GM19193 (cell line): ENCODE results near the gene WDCP.

Experiments
- POLR2A ChIP-seq: IDR thresholded peaks from 4 replicates; pipeline ENCODE4 v1.6.1; 2011; ENCODE audit not compliant: insufficient read depth, insufficient read length; ENCODE audit errors: extremely low read depth

WDCP gene

GRCh38 chr2:24075915-24076848 is 29.0 kb upstream of the WDCP start, which contains the start of gene SF3B6:
SF3B6 (minus strand) TSS chr2:24076326; CDS start chr2:24076229, 97 bp downstream.
- TF ChIP-seq POLR2A = peak; percentile 90

- TF ChIP-seq POLR2A = no peak
Observed at GRCh38 chr2:24075259-24075658, 28.1 kb upstream of the WDCP start.

- no peak for TF ChIP-seq POLR2A
Observed at GRCh38 chr2:24073816-24074215, 26.6 kb upstream of the WDCP start.

GRCh38 chr2:24072259-24072658 is 25.1 kb upstream of the WDCP start:
- TF ChIP-seq POLR2A = no peak

- no peak for TF ChIP-seq POLR2A
Observed at GRCh38 chr2:24065341-24065740, 18.1 kb upstream of the WDCP start.

- no peak for TF ChIP-seq POLR2A
Observed at GRCh38 chr2:24058564-24059271, 11.5 kb upstream of the WDCP start.

GRCh38 chr2:24055750-24056149 is 8.6 kb upstream of the WDCP start:
- no peak for TF ChIP-seq POLR2A

GRCh38 chr2:24054366-24055010 is 7.3 kb upstream of the WDCP start:
- no peak for TF ChIP-seq POLR2A

GRCh38 chr2:24052951-24053350 is 5.8 kb upstream of the WDCP start:
- TF ChIP-seq POLR2A = no peak

- no peak for TF ChIP-seq POLR2A
Observed at GRCh38 chr2:24051833-24052232, 4.6 kb upstream of the WDCP start.

GRCh38 chr2:24050041-24050979 is 3.1 kb upstream of the WDCP start:
- TF ChIP-seq POLR2A = no peak

GRCh38 chr2:24049485-24050021 is 2.4 kb upstream of the WDCP start, which contains the start of gene FKBP1B:
FKBP1B (plus strand) TSS chr2:24049741; CDS start chr2:24049850, 109 bp downstream.
- no peak for TF ChIP-seq POLR2A

GRCh38 chr2:24048769-24049484 is 1.7 kb upstream of the WDCP start:
- TF ChIP-seq POLR2A = no peak

GRCh38 chr2:24047703-24048033 is 477 bp upstream of the WDCP start:
- no peak for TF ChIP-seq POLR2A

GRCh38 chr2:24046599-24046929 is 627 bp downstream of the WDCP start:
- no peak for TF ChIP-seq POLR2A
